Colonic mucosa (tissue), 4 donors: ENCODE results near the gene DOK3. TPM values are rescaled to one million over a fixed set of nuclear protein-coding genes. Genes with fewer than 3 reads are reported as not detected.

Source experiments
- DNase-seq: peaks from one replicate; pipeline ENCODE4 v3.0.0-alpha.2; 2020
- H3K27ac ChIP-seq: fragments of 200-600 bp; one replicate; pipeline ENCODE4 v1.8.0; 2021
- H3K27me3 ChIP-seq: fragments of 200-600 bp; one replicate; pipeline ENCODE4 v1.8.0; 2021
- H3K36me3 ChIP-seq: fragments of 200-600 bp; one replicate; pipeline ENCODE4 v1.8.0; 2021
- H3K4me1 ChIP-seq: fragments of 200-600 bp; one replicate; pipeline ENCODE4 v1.8.0; 2021; ENCODE audit warnings: mild to moderate bottlenecking
- H3K4me3 ChIP-seq: fragments of 200-600 bp; one replicate; pipeline ENCODE4 v1.8.0; 2021
- H3K9ac ChIP-seq, 2 donors: one replicate each; pipeline ENCODE4 v1.7.0; 2013; ENCODE audit warnings: control low read depth in 2 of 2, low read depth in 2 of 2, low read length in 2 of 2
- H3K9me3 ChIP-seq: fragments of 200-600 bp; one replicate; pipeline ENCODE4 v1.8.0; 2021
- intact Hi-C: fragments of 100-400 bp; cut with DNase I; formaldehyde crosslinking; loops from one replicate; pipeline ENCODE4 v1.14.1; 2022
- total RNA-seq, 2 donors: library from RNA; stranded (reverse); fragmentation: NEBNext Ultra II Directional in 1 of 2; extraction: Animal tissue kit (Norgen Biotek cat#: 25700) in 1 of 2; gene quantifications; one replicate each; pipeline ENCODE4 v1.2.1, GENCODE V29; 2021
- TF ChIP-seq, protein P1 (sequence below): fragments of 200-600 bp; IDR thresholded peaks from one replicate; pipeline ENCODE4 v1.8.0; 2022; ENCODE audit warnings: antibody characterized with exemption, mild to moderate bottlenecking
- donor health status: healthy.
- donor health status: DM: no; HTN: no; CAD: no.
- donor health status: DM: no; HTN: no; CAD: no.

DOK3 gene
- total RNA-seq, 2 donors from 2014 or later, result 4.1 to 8.9 TPM

- no peak for DNase-seq
- intact Hi-C loops, result no loop called here
- Histone ChIP-seq H3K9ac (no peak overlapping the region), H3K4me1 (peaks cover 2% of the 10 kb centered on the region), H3K36me3 (peaks cover 5% of the 10 kb centered on the region), H3K9me3 (no peaks in the 10 kb centered on the region), H3K4me3 (no peak overlapping the region), H3K27ac (no peak overlapping the region), H3K27me3 (no peaks in the 10 kb centered on the region)
- TF ChIP-seq, protein P1, sequence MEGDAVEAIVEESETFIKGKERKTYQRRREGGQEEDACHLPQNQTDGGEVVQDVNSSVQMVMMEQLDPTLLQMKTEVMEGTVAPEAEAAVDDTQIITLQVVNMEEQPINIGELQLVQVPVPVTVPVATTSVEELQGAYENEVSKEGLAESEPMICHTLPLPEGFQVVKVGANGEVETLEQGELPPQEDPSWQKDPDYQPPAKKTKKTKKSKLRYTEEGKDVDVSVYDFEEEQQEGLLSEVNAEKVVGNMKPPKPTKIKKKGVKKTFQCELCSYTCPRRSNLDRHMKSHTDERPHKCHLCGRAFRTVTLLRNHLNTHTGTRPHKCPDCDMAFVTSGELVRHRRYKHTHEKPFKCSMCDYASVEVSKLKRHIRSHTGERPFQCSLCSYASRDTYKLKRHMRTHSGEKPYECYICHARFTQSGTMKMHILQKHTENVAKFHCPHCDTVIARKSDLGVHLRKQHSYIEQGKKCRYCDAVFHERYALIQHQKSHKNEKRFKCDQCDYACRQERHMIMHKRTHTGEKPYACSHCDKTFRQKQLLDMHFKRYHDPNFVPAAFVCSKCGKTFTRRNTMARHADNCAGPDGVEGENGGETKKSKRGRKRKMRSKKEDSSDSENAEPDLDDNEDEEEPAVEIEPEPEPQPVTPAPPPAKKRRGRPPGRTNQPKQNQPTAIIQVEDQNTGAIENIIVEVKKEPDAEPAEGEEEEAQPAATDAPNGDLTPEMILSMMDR, result no peak
Observed at GRCh38 chr5:177520916-177521513, 11.4 kb upstream of the DOK3 start.

- no peak for DNase-seq
- no peaks in the 10 kb centered on the region for H3K27me3 ChIP-seq
- TF ChIP-seq, protein P1, result no peak
- H3K36me3 ChIP-seq, result peaks cover 5% of the 10 kb centered on the region
- H3K27ac ChIP-seq, result no peak overlapping the region
- H3K4me1 ChIP-seq, result peaks cover 10% of the 10 kb centered on the region
- no peaks in the 10 kb centered on the region for H3K9me3 ChIP-seq
- intact Hi-C loops, result no loop called here
- no peak overlapping the region for H3K4me3 ChIP-seq
- no peak overlapping the region for H3K9ac ChIP-seq
Observed at GRCh38 chr5:177520271-177520670, 10.6 kb upstream of the DOK3 start.

- DNase-seq, result no peak
Observed at GRCh38 chr5:177519463-177520235, 10.0 kb upstream of the DOK3 start.

GRCh38 chr5:177516601-177517568 lies 7.3 kb upstream of the DOK3 start, which contains the start of gene DDX41:
Gene DDX41, minus strand, starts transcription at chr5:177516961. Its CDS starts 16 bp downstream, at chr5:177516945.
- intact Hi-C loops, result loop anchor here (10.0 kb wide), 1 partner anchor 78 kb away; the partner anchor contains the start of gene TMED9
- Histone ChIP-seq H3K4me1 (peaks cover 10% of the 10 kb centered on the region), H3K4me3 (peak within 1 kb of the TSS; percentile 84), H3K36me3 (peaks cover 7% of the 10 kb centered on the region), H3K27me3 (no peaks in the 10 kb centered on the region), H3K9ac (peak within 1 kb of the TSS; percentile 92 to 96), H3K9me3 (no peaks in the 10 kb centered on the region), H3K27ac (peak within 1 kb of the TSS; percentile 78)
- TF ChIP-seq, protein P1, result no peak
- DNase-seq, result peak; percentile 98

More at GRCh38 chr5:177519463-177520235, 10.0 kb upstream of the DOK3 start:
- Histone ChIP-seq H3K36me3 (peaks cover 5% of the 10 kb centered on the region), H3K27me3 (no peaks in the 10 kb centered on the region), H3K9me3 (no peaks in the 10 kb centered on the region), H3K4me1 (peaks cover 10% of the 10 kb centered on the region), H3K27ac (no peak overlapping the region), H3K4me3 (no peak overlapping the region), H3K9ac (no peak overlapping the region)
- intact Hi-C loops, result loop anchor here (10.0 kb wide), 1 partner anchor 75 kb away; the partner anchor contains the start of gene TMED9
- TF ChIP-seq, protein P1, result no peak

DNA sequence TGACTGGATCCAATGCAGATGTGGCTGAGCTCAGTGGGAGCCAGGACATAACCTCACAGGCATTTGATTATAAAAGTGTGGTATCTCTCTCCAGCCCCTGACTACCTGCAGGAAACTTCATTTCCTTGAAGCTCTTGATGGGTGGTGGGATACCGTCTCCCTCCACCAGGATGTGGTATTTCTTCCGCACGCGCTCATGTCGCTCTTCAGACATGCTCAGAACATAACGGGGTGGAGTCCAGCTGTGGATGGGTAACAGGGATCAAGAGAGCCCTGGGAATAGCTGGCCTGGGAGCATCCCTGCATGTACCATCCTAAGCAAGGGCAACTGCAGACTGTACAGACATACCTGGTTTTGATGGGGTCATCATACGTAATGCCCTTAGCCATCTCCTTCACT lies 6.0 kb upstream of the DOK3 start:
- no peaks in the 10 kb centered on the region for H3K27me3 ChIP-seq
- H3K4me1 ChIP-seq, result peaks cover 10% of the 10 kb centered on the region
- no peak for DNase-seq
- H3K27ac ChIP-seq, result no peak overlapping the region
- H3K36me3 ChIP-seq, result peaks cover 12% of the 10 kb centered on the region
- intact Hi-C loops, result loop anchor here (10.0 kb wide), 1 partner anchor 79 kb away; the partner anchor contains the start of gene TMED9
- H3K4me3 ChIP-seq, result peak overlapping the region; percentile 84
- H3K9me3 ChIP-seq, result no peaks in the 10 kb centered on the region
- peak overlapping the region in 1 of 2 donors; percentile 92 for H3K9ac ChIP-seq
- TF ChIP-seq, protein P1, result no peak
